ENCODE data around the gene LRMDA.

GRCh38 chr10:75926763-75927162 is 495.3 kb downstream of the LRMDA start:
- TF ChIP-seq POLR2A (IDR thresholded peaks at IDR 0.05) = no peak
- no peak for TF ChIP-seq CTCF (IDR thresholded peaks at IDR 0.05)
- no peak for TF ChIP-seq POLR2AphosphoS5 (IDR thresholded peaks at IDR 0.05)
